Stimulated activated CD8-positive, alpha-beta memory T cell treated with anti-CD3 and anti-CD28 coated beads, Interleukin-15, amount 100 ng/mL, for 24 hours (primary cell): ENCODE measurements around the gene RNF217.
"Not testable (repeated sequence)": the region's sequence is repeated elsewhere in the genome, so short reads cannot be mapped to it uniquely, and the experiment has no call there.

ENCODE experiments used
- DNase-seq: peaks from one replicate; pipeline ENCODE4 v3.0.0-alpha.2; 2020; ENCODE audit warnings: low read depth

Gene RNF217

GRCh38 chr6:124961777-124962638, at the start of gene RNF217:
TSS of gene RNF217 (plus strand) at chr6:124962437. CDS start at chr6:124962545, 108 bp downstream.
- DNase-seq, result no peak

GRCh38 chr6:124913056-124913455, 49.2 kb upstream of the RNF217 start:
- DNase-seq, result no peak

GRCh38 chr6:124917769-124918168, 44.5 kb upstream of the RNF217 start:
- no peak for DNase-seq

GRCh38 chr6:124919703-124920102, 42.5 kb upstream of the RNF217 start:
- DNase-seq, result not testable (repeated sequence)

GRCh38 chr6:124924333-124924759, 37.9 kb upstream of the RNF217 start:
- no peak for DNase-seq

GRCh38 chr6:124926435-124926834, 35.8 kb upstream of the RNF217 start:
- DNase-seq, result no peak

- DNase-seq, result no peak
Measured at GRCh38 chr6:124927806-124928205, 34.4 kb upstream of the RNF217 start.

- DNase-seq, result no peak
Measured at GRCh38 chr6:124928851-124929250, 33.4 kb upstream of the RNF217 start.

- no peak for DNase-seq
Measured at GRCh38 chr6:124937645-124938044, 24.6 kb upstream of the RNF217 start.

GRCh38 chr6:124941259-124941658, 21.0 kb upstream of the RNF217 start:
- DNase-seq, result no peak

GRCh38 chr6:124943658-124944057, 18.6 kb upstream of the RNF217 start:
- no peak for DNase-seq

- DNase-seq, result no peak
Measured at GRCh38 chr6:124947971-124948451, 14.2 kb upstream of the RNF217 start.

- no peak for DNase-seq
Measured at GRCh38 chr6:124949706-124950105, 12.5 kb upstream of the RNF217 start.

- no peak for DNase-seq
Measured at GRCh38 chr6:124953808-124954207, 8.4 kb upstream of the RNF217 start.

GRCh38 chr6:124955108-124955856, 7.0 kb upstream of the RNF217 start:
- no peak for DNase-seq

- DNase-seq, result no peak
Measured at GRCh38 chr6:124956018-124956417, 6.2 kb upstream of the RNF217 start.

GRCh38 chr6:124958149-124958548, 4.1 kb upstream of the RNF217 start:
- no peak for DNase-seq

GRCh38 chr6:124958759-124959354, 3.4 kb upstream of the RNF217 start:
- DNase-seq, result no peak

- no peak for DNase-seq
Measured at GRCh38 chr6:124960757-124961463, 1.3 kb upstream of the RNF217 start.

- DNase-seq, result no peak
Measured at GRCh38 chr6:124961464-124961776, 817 bp upstream of the RNF217 start.

GRCh38 chr6:124962639-124963415, 590 bp downstream of the RNF217 start:
- no peak for DNase-seq
